Astrocyte (in vitro differentiated cells and primary cell): ENCODE data around the gene FAF2. TPM values are rescaled to one million over a fixed set of nuclear protein-coding genes. Genes with fewer than 3 reads are reported as not detected.

ENCODE experiments used
- DNase-seq: peaks from one replicate; pipeline ENCODE4 v3.0.0-alpha.2; 2010; ENCODE audit warnings: low read depth
- FAIRE-seq: peaks from 2 replicates; lab custom pipeline; 2011; peaks lifted over from hg19 to GRCh38; lab: Jason Lieb, UNC
- H2AFZ ChIP-seq: 2 replicates; pipeline ENCODE4 v1.6.0; 2012; ENCODE audit warnings: low read depth, low read length, inconsistent platforms
- H3K27ac ChIP-seq: 2 replicates; pipeline ENCODE4 v1.5.1; 2011; ENCODE audit warnings: low read depth, low read length, inconsistent platforms
- H3K27me3 ChIP-seq: 2 replicates; pipeline ENCODE4 v1.6.0; 2011; ENCODE audit warnings: low read length, inconsistent platforms; ENCODE audit not compliant: insufficient read depth
- H3K36me3 ChIP-seq: 2 replicates; pipeline ENCODE4 v1.5.1; 2011; ENCODE audit warnings: low read length, inconsistent platforms; ENCODE audit not compliant: insufficient read depth
- H3K4me1 ChIP-seq: 2 replicates; pipeline ENCODE4 v1.5.1; 2011; ENCODE audit warnings: low read length, inconsistent platforms; ENCODE audit not compliant: insufficient read depth
- H3K4me2 ChIP-seq: 2 replicates; pipeline ENCODE4 v1.6.0; 2012; ENCODE audit warnings: low read length, inconsistent platforms
- H3K4me3 ChIP-seq: 2 replicates; pipeline ENCODE4 v1.5.1; 2011; ENCODE audit warnings: low read depth, mild to moderate bottlenecking, low read length, inconsistent platforms; ENCODE audit not compliant: insufficient read depth
- H3K79me2 ChIP-seq: 2 replicates; pipeline ENCODE4 v1.6.0; 2012; ENCODE audit warnings: mild to moderate bottlenecking, low read length, inconsistent platforms; ENCODE audit not compliant: insufficient read depth
- H3K9ac ChIP-seq: 2 replicates; pipeline ENCODE4 v1.6.0; 2012; ENCODE audit warnings: mild to moderate bottlenecking, low read length, inconsistent platforms
- H3K9me3 ChIP-seq: 2 replicates; pipeline ENCODE4 v1.5.1; 2012; ENCODE audit warnings: low read depth, mild to moderate bottlenecking, low read length, inconsistent platforms; ENCODE audit not compliant: insufficient read depth
- H4K20me1 ChIP-seq: 2 replicates; pipeline ENCODE4 v1.6.0; 2012; ENCODE audit warnings: low read length, inconsistent platforms; ENCODE audit not compliant: insufficient read depth
- H3K27ac Mint-ChIP-seq: one replicate; pipeline ENCODE4 v1.8.0; 2021; ENCODE audit warnings: mild to moderate bottlenecking, mixed read lengths; ENCODE audit not compliant: unreplicated experiment
- H3K27me3 Mint-ChIP-seq: one replicate; pipeline ENCODE4 v1.8.0; 2021; ENCODE audit warnings: low read depth, mixed read lengths; ENCODE audit not compliant: unreplicated experiment
- H3K36me3 Mint-ChIP-seq: one replicate; pipeline ENCODE4 v1.8.0; 2021; ENCODE audit warnings: low read depth, mixed read lengths; ENCODE audit not compliant: unreplicated experiment
- H3K4me1 Mint-ChIP-seq: one replicate; pipeline ENCODE4 v1.8.0; 2021; ENCODE audit warnings: low read depth, mixed read lengths; ENCODE audit not compliant: unreplicated experiment
- H3K4me3 Mint-ChIP-seq: one replicate; pipeline ENCODE4 v1.8.0; 2021; ENCODE audit warnings: mild to moderate bottlenecking, moderate library complexity, mixed read lengths; ENCODE audit not compliant: unreplicated experiment
- H3K9me3 Mint-ChIP-seq: one replicate; pipeline ENCODE4 v1.8.0; 2021; ENCODE audit warnings: mild to moderate bottlenecking, mixed read lengths; ENCODE audit not compliant: unreplicated experiment
- EZH2 ChIP-seq: IDR thresholded peaks from 2 replicates; pipeline ENCODE4 v1.6.1; 2012; ENCODE audit warnings: mild to moderate bottlenecking, low read length, inconsistent platforms; ENCODE audit not compliant: insufficient read depth
- total RNA-seq: library from RNA; stranded (reverse); gene quantifications from 2 replicates; pipeline ENCODE4 v1.2.1, GENCODE V29; 2021
- TF ChIP-seq, protein P1 (sequence below): IDR thresholded peaks from 2 replicates; pipeline ENCODE4 v1.5.1; 2011; ENCODE audit warnings: low read depth, mild to moderate bottlenecking, inconsistent platforms, low read length, moderate library complexity; ENCODE audit not compliant: insufficient read depth

FAF2 gene
- total RNA-seq, 1 donor from 2014 or later, result 56.2 TPM

DNA sequence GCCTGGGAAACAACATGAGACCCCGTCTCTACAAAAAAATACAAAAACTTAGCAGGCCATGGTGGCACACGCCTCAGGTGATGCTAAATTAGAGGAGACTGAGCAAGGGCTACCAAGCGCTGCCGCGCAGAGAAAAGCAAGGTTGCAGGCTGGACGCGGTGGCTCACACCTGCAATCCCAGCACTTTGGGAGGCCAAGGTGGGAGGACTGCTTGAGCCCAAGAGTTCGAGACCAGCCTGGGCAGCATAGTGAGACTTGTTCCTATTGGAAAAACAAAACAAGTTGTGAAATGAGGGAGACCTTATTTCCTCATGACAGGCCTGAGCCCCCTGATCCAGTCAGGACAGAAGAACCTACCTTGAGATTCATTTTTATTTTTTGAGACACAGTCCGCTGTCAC is 77.5 kb downstream of the FAF2 start:
- peaks cover 4% of the 10 kb centered on the region for H4K20me1 ChIP-seq
- no peak for TF ChIP-seq EZH2
- TF ChIP-seq, protein P1, sequence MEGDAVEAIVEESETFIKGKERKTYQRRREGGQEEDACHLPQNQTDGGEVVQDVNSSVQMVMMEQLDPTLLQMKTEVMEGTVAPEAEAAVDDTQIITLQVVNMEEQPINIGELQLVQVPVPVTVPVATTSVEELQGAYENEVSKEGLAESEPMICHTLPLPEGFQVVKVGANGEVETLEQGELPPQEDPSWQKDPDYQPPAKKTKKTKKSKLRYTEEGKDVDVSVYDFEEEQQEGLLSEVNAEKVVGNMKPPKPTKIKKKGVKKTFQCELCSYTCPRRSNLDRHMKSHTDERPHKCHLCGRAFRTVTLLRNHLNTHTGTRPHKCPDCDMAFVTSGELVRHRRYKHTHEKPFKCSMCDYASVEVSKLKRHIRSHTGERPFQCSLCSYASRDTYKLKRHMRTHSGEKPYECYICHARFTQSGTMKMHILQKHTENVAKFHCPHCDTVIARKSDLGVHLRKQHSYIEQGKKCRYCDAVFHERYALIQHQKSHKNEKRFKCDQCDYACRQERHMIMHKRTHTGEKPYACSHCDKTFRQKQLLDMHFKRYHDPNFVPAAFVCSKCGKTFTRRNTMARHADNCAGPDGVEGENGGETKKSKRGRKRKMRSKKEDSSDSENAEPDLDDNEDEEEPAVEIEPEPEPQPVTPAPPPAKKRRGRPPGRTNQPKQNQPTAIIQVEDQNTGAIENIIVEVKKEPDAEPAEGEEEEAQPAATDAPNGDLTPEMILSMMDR, result no peak
- H3K4me3 ChIP-seq, result no peak overlapping the region
- no peak overlapping the region for H3K27ac Mint-ChIP-seq
- no peaks in the 10 kb centered on the region for H3K4me1 ChIP-seq
- H3K4me3 Mint-ChIP-seq, result no peak overlapping the region
- FAIRE-seq (no peak), DNase-seq (no peak)
- H3K27me3 Mint-ChIP-seq, result peaks cover 6% of the 10 kb centered on the region
- H3K36me3 ChIP-seq, result no peaks in the 10 kb centered on the region
- H3K9me3 ChIP-seq, result no peaks in the 10 kb centered on the region
- no peaks in the 10 kb centered on the region for H3K4me1 Mint-ChIP-seq
- no peaks in the 10 kb centered on the region for H3K27me3 ChIP-seq
- H3K9ac ChIP-seq, result no peak overlapping the region
- no peak overlapping the region for H2AFZ ChIP-seq
- no peak overlapping the region for H3K27ac ChIP-seq
- peaks cover 2% of the 10 kb centered on the region for H3K36me3 Mint-ChIP-seq
- no peak overlapping the region for H3K4me2 ChIP-seq
- no peaks in the 10 kb centered on the region for H3K9me3 Mint-ChIP-seq
- H3K79me2 ChIP-seq, result no peaks in the 10 kb centered on the region

DNA sequence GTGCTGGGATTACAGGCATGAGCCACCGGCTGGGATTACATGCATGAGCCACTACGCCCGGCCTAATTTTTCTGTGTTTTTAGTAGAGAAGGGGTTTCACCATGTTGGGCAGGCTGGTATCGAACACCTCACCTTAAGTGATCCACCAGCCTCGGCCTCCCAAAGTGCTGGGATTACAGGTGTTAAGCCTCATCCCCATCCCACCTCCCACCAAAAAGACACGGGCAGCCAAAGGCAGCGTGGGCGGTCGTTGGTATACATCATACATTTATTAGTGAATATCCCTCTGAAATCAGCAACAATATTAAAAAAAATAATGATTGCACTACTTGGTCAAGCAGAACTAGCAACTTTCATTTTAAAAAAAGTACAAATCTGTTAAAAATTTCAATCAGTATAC is 78.3 kb downstream of the FAF2 start:
- Histone ChIP-seq H3K4me2 (no peak overlapping the region), H4K20me1 (peaks cover 9% of the 10 kb centered on the region), H3K9ac (no peak overlapping the region), H2AFZ (no peak overlapping the region), H3K27me3 (no peaks in the 10 kb centered on the region), H3K9me3 (no peaks in the 10 kb centered on the region), H3K4me3 (no peak overlapping the region), H3K36me3 (no peaks in the 10 kb centered on the region), H3K4me1 (peaks cover 4% of the 10 kb centered on the region), H3K27ac (no peak overlapping the region), H3K79me2 (peaks cover 3% of the 10 kb centered on the region)
- TF ChIP-seq, protein P1, result no peak
- TF ChIP-seq EZH2, result no peak
- H3K9me3 Mint-ChIP-seq, result no peaks in the 10 kb centered on the region
- H3K4me3 Mint-ChIP-seq, result no peak overlapping the region
- FAIRE-seq, result no peak
- H3K4me1 Mint-ChIP-seq, result no peaks in the 10 kb centered on the region
- H3K27ac Mint-ChIP-seq, result no peak overlapping the region
- DNase-seq, result no peak
- H3K27me3 Mint-ChIP-seq, result no peaks in the 10 kb centered on the region
- H3K36me3 Mint-ChIP-seq, result peaks cover 2% of the 10 kb centered on the region

DNA sequence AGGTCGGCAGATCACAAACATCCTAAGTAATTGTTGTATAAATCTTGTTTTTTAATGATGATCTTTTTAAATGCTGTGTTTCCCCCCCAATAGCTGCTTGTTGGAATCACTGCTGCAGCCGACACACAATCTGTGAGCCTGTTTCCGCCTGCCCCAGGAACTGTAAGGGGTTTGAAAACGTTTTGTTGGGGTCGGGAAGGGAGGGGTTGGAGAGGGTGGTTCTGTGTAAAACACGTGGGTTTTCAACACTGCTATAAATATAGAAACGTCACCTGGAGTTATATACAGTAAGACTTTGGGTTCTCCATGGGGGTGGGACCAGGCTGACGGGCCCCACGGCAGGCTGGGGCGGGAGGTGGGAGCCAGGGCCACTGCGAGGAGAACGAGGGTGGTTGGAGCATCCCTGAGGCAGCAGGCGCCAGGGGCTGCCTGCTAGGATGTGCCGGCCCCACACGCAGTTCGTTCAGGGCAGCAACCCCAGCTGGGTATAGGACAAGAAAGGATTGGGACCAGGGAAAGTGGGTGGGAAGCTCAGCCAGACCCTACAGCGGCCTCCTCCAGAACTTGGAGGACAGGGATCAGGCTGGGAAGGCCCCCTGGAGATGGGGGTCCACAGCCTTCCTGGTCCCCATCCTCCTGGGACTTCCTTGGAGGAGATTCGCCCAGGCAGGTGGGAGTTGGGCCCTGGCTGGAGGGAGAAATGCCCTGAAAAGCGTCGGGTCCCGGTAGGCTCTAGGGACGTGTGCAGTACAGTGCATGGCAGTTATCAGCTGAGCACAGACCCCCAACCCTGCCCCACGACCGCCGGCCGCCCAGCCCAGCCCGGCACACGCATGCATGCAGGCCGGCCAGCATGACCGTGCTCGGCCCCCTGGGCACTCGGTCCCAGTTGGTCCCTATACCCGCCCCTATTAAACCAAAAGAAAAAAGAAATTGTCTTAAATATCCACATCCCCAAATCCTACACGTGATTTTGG is 79.3 kb downstream of the FAF2 start:
- H3K27me3 ChIP-seq, result no peaks in the 10 kb centered on the region
- no peak overlapping the region for H2AFZ ChIP-seq
- H3K9me3 Mint-ChIP-seq, result no peaks in the 10 kb centered on the region
- H3K27me3 Mint-ChIP-seq, result no peaks in the 10 kb centered on the region
- no peaks in the 10 kb centered on the region for H3K36me3 ChIP-seq
- H3K4me2 ChIP-seq, result no peak overlapping the region
- H3K9me3 ChIP-seq, result no peaks in the 10 kb centered on the region
- no peak overlapping the region for H3K27ac Mint-ChIP-seq
- TF ChIP-seq, protein P1, result no peak
- TF ChIP-seq EZH2, result no peak
- H3K4me3 Mint-ChIP-seq, result no peak overlapping the region
- peaks cover 4% of the 10 kb centered on the region for H3K4me1 ChIP-seq
- no peak for FAIRE-seq
- H3K27ac ChIP-seq, result no peak overlapping the region
- peaks cover 16% of the 10 kb centered on the region for H4K20me1 ChIP-seq
- no peak for DNase-seq
- H3K9ac ChIP-seq, result no peak overlapping the region
- peaks cover 14% of the 10 kb centered on the region for H3K79me2 ChIP-seq
- no peak overlapping the region for H3K4me3 ChIP-seq
- H3K4me1 Mint-ChIP-seq, result no peaks in the 10 kb centered on the region
- H3K36me3 Mint-ChIP-seq, result peaks cover 2% of the 10 kb centered on the region
